Activated T-helper 1 cell treated with anti-CD3 and anti-CD28 coated beads, Interleukin-12 subunit alpha, Interleukin-12 subunit beta, Interleukin-2, Interleukin-4 antibody, amounts not matched to agents 30 ng/mL and 10 ng/mL and 1 ng/mL, durations not matched to agents 14 hours and 24 hours and 36 hours (primary cell): ENCODE results near the gene FKBP14. TPM values are rescaled to one million over a fixed set of nuclear protein-coding genes. Genes with fewer than 3 reads are reported as not detected.

Experiments used
- DNase-seq: peaks from one replicate; pipeline ENCODE4 v3.0.0; 2021; ENCODE audit warnings: low spot score
- H3K27ac Mint-ChIP-seq: one replicate; pipeline ENCODE4 v1.8.0; 2021; ENCODE audit warnings: mild to moderate bottlenecking, mixed read lengths
- H3K27me3 Mint-ChIP-seq: one replicate; pipeline ENCODE4 v1.8.0; 2022; ENCODE audit warnings: mild to moderate bottlenecking, moderate library complexity, mixed read lengths; ENCODE audit not compliant: insufficient read depth
- H3K36me3 Mint-ChIP-seq: one replicate; pipeline ENCODE4 v1.8.0; 2021; ENCODE audit warnings: low read depth, mixed read lengths
- H3K4me1 Mint-ChIP-seq: one replicate; pipeline ENCODE4 v1.8.0; 2021; ENCODE audit warnings: low read depth, mixed read lengths
- H3K4me3 Mint-ChIP-seq: one replicate; pipeline ENCODE4 v1.8.0; 2021; ENCODE audit warnings: mild to moderate bottlenecking, moderate library complexity, mixed read lengths
- H3K9me3 Mint-ChIP-seq: one replicate; pipeline ENCODE4 v1.8.0; 2021; ENCODE audit warnings: mixed read lengths
- intact Hi-C: fragments of 100-400 bp; cut with micrococcal nuclease; formaldehyde crosslinking; loops from one replicate; pipeline ENCODE4 v1.15.1; 2024
- total RNA-seq: library from RNA; stranded (reverse); gene quantifications from 2 replicates; pipeline ENCODE4 v1.2.3, GENCODE V29; 2022

The FKBP14 gene
- total RNA-seq, 1 donor from 2014 or later = 10.6 TPM

DNA sequence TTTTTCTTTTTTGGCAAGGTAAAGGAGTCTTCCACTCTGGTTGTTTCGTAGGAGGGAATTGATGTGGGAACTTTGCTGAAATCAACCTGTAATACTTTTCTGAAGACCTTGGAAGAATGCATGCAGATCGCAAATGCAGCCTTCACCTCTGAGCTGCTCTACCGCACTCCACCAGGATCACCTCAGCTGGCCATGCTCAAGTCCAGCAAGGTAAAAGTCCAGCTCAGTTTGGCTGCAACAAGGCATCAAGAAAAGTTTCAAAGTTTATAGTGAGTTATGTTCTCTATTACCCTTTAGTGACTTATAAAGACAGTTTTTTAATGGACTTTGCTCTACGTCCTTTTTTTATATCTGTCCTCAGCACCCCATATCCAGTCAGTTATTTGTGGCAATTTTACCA, 22.7 kb upstream of the FKBP14 start:
- Mint-ChIP-seq H3K9me3 (no peaks in the 10 kb centered on the region), H3K27ac (no peak overlapping the region), H3K4me1 (no peaks in the 10 kb centered on the region), H3K4me3 (no peak overlapping the region), H3K27me3 (no peaks in the 10 kb centered on the region), H3K36me3 (peaks cover 28% of the 10 kb centered on the region)
- intact Hi-C loops = no loop called here
- DNase-seq = no peak

DNA sequence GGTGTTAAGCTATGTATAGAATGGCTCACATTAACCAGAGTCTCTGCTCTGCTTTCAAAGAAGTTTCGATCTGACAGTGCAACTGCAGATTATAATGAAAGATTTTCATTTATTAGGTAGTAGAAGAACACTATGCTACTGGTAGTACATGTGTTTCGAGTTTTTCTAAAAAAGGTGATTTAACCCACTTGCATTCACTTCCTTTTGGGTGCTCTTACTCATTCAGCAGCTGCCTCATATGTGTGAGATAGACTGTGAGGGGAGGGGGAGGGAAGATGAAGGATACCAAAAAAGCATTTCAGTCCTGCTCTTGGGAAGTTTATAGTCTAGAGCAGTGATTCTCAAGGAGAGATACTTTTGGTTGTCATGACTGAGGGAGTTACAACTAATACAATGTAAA, 22.1 kb upstream of the FKBP14 start:
- Mint-ChIP-seq H3K27ac (no peak overlapping the region), H3K36me3 (peaks cover 28% of the 10 kb centered on the region)
- DNase-seq = no peak

DNA sequence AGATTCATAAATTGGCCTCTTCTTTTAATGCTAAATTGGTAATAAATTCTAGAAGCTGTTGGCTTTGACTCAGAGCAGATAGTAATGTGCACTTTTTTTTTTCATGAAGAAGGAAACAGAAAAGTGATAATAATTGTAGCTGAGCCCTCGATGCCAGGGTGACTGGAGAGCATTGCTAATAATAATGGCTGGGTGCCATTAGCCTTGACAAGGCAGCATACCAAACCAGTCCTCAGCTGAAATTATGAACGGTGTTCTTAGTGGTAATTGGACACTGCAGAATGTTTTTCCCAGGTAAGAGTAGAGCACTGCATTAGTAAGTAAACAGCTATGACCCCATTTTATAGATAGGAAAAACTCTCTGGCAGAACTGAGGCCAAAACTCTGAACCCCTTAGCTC, 20.6 kb upstream of the FKBP14 start:
- intact Hi-C loops = no loop called here
- H3K27me3 Mint-ChIP-seq = no peaks in the 10 kb centered on the region
- peaks cover 21% of the 10 kb centered on the region for H3K36me3 Mint-ChIP-seq
- no peak overlapping the region for H3K27ac Mint-ChIP-seq
- H3K4me3 Mint-ChIP-seq = no peak overlapping the region
- no peaks in the 10 kb centered on the region for H3K9me3 Mint-ChIP-seq
- no peaks in the 10 kb centered on the region for H3K4me1 Mint-ChIP-seq
- no peak for DNase-seq

More for the DNA sequence above, 22.1 kb upstream of the FKBP14 start:
- H3K4me1 Mint-ChIP-seq = no peaks in the 10 kb centered on the region
- no peak overlapping the region for H3K4me3 Mint-ChIP-seq
- H3K9me3 Mint-ChIP-seq = no peaks in the 10 kb centered on the region
- H3K27me3 Mint-ChIP-seq = no peaks in the 10 kb centered on the region
- intact Hi-C loops = no loop called here

DNA sequence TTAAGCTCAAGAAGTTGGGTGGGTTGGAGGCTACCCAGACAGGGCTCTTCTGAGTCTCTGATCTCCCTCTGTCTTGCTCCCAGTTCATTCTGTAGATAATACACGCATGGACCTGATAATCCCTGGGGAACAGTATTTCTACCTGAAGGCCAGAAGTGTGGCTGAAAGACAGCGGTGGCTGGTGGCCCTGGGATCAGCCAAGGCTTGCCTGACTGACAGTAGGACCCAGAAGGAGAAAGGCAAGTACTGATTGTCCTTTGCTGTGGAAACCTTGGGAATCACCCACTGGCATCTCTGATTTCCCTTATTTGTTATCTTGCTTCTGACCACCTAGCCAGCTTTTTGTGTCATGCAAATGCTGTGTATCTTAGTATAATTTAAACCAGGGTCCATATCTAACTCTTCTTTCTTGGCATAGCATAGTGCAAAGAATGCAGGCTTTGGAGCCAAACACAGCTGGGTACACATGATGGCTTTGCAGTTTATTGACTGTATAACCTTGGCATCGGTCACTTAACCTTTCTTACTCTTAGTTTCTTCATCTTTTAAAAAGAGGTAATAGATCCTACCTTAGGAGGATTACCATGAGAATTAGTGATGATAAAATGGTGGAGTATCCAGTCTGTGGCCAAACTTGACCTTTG, 19.7 kb upstream of the FKBP14 start:
- DNase-seq = no peak
- H3K9me3 Mint-ChIP-seq = no peaks in the 10 kb centered on the region
- H3K27me3 Mint-ChIP-seq = no peaks in the 10 kb centered on the region
- intact Hi-C loops = no loop called here
- peaks cover 21% of the 10 kb centered on the region for H3K36me3 Mint-ChIP-seq
- H3K4me3 Mint-ChIP-seq = no peak overlapping the region
- H3K27ac Mint-ChIP-seq = no peak overlapping the region
- H3K4me1 Mint-ChIP-seq = no peaks in the 10 kb centered on the region

DNA sequence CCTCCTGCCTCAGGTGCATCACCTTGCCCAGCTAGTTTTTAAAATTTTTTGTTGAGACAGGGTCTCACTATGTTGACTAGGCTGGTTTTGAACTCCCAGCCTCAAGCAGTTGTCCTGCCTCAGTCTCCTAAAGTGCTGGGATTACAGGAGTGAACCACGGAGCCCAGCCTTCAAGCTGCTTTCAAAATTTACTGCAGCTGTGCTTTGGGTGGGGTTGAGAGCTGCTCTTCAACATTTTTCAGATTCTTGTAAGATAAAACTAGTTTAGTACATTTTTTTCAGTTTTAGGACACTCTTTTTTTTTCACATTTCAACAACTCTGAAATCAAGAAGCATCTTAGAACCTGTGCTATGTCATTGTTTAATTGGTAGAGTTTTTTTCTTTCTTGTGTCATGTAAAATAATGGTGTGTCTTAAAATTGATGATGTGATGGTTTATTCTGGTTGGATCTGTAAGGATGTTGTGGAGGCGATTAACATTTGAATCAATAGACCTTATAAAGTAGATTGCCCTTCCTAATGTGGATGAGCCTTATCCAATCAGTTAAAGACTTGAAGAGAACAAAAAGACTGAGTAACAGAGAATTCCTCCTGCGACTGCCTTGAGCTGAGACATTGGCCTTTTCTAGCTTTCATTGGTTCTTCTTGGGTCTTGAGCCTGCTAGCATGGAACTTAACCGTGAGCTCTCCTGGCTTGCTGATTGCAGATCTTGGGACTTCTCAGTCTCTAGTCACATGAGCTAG, 15.2 kb upstream of the FKBP14 start:
- peaks cover 6% of the 10 kb centered on the region for H3K36me3 Mint-ChIP-seq
- intact Hi-C loops = no loop called here
- no peak overlapping the region for H3K27ac Mint-ChIP-seq
- H3K4me3 Mint-ChIP-seq = no peak overlapping the region
- H3K4me1 Mint-ChIP-seq = peaks cover 9% of the 10 kb centered on the region
- DNase-seq = no peak
- no peaks in the 10 kb centered on the region for H3K27me3 Mint-ChIP-seq
- H3K9me3 Mint-ChIP-seq = no peaks in the 10 kb centered on the region

DNA sequence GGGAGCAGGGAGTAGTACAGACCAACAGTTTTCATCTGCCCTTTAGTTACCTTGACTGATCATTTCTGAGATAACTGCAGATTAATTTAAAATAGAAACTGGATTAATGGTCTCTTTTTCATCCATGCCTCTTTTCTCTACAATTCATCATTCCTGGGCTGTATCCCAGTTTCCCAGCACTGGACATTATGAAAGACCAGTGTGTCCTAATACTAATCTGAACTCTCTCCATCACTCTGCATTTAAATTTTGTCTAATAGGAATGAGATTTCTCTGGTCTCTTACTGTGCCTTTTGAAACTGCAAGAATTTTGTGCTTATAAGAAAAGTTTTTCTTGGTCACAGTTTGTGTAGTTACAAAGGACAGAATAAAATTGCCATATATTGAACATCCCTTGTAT, 14.4 kb upstream of the FKBP14 start:
- no peak overlapping the region for H3K4me3 Mint-ChIP-seq
- no peaks in the 10 kb centered on the region for H3K36me3 Mint-ChIP-seq
- intact Hi-C loops = no loop called here
- no peaks in the 10 kb centered on the region for H3K9me3 Mint-ChIP-seq
- H3K27ac Mint-ChIP-seq = no peak overlapping the region
- no peak for DNase-seq
- H3K27me3 Mint-ChIP-seq = no peaks in the 10 kb centered on the region
- H3K4me1 Mint-ChIP-seq = peaks cover 9% of the 10 kb centered on the region

DNA sequence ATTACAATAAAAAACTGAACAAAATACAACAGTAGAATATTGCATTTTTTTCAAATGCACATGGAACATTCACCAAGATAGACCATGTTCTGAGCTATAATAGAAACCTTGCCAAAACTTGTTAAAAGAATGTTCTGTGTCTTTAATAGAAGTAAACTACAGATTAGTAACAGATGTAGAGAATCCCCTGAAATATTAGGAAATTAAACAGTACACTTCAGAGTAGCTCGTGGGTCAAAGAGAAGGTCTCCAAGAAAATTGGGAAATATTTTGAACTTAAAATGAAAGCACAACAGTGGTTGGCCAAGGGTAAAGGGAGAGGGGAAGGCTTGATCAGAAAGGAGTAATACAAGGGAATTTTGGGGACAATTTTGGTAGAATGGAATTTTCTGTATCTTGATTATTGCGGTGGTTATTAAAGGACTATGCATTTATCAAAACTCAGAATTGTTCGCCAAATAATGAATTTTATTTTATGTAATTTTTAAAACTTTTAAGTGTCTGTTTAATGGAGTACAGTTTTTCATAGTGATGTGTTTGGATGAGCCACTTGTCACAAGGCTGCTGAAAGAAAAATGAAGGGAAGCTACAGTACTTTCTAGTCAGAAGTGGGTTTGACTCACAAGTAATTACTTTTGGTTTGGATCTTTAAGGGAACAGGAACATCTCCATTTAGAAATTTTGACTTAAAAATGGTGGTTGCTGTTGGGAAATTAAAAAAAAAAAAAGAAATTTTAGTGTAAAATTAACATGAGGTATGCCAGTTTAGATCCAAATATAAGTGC, 11.9 kb upstream of the FKBP14 start:
- intact Hi-C loops = no loop called here

DNA sequence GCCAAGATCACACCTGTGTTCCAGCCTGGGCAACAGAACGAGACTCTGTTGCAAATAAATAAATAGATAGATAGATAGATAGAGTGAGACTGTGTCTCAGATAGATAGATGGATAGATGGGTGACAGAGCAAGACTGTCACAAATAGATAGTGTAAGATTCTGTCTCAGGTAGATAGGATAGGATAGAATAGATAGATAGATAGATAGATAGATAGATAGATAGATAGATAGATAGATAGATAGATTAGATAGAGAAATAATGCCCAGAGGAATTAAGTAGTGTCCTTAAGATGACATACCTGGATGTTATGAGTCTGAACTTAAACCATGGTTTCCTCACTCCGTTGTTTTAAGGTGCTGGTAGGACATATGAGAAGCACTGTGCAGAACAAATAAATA, 9.7 kb upstream of the FKBP14 start:
- Mint-ChIP-seq H3K9me3 (no peaks in the 10 kb centered on the region), H3K27ac (no peak overlapping the region), H3K36me3 (peaks cover 1% of the 10 kb centered on the region), H3K4me3 (no peak overlapping the region), H3K27me3 (no peaks in the 10 kb centered on the region), H3K4me1 (peaks cover 9% of the 10 kb centered on the region)
- DNase-seq = no peak
- intact Hi-C loops = no loop called here

More for the DNA sequence above, 11.9 kb upstream of the FKBP14 start:
- Mint-ChIP-seq H3K4me1 (peaks cover 9% of the 10 kb centered on the region), H3K27ac (no peak overlapping the region), H3K9me3 (no peaks in the 10 kb centered on the region), H3K36me3 (peaks cover 1% of the 10 kb centered on the region), H3K27me3 (no peaks in the 10 kb centered on the region), H3K4me3 (no peak overlapping the region)
- DNase-seq = no peak

DNA sequence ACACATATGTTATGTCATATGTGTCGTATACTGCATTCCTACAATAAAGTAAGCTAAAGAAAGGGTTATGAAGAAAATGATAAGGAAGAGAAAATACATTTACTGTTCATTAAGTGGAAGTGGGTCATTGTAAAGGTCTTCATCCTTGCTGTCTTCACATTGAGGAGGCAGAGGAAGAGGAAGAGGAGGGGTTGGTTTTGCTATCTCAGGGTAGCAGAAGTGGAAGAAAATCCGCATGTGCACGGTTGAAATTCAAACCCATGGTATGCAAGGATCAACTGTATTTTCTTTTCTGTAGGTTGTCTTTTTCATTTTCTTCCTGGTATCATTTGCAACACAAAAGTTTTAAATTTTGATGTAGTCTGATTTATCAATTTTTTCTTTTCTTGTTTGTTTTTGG, 8.0 kb upstream of the FKBP14 start:
- intact Hi-C loops = no loop called here
- DNase-seq = no peak
- Mint-ChIP-seq H3K9me3 (no peaks in the 10 kb centered on the region), H3K27me3 (no peaks in the 10 kb centered on the region), H3K4me3 (no peak overlapping the region), H3K36me3 (peaks cover 1% of the 10 kb centered on the region), H3K4me1 (peaks cover under 1% of the 10 kb centered on the region), H3K27ac (no peak overlapping the region)

DNA sequence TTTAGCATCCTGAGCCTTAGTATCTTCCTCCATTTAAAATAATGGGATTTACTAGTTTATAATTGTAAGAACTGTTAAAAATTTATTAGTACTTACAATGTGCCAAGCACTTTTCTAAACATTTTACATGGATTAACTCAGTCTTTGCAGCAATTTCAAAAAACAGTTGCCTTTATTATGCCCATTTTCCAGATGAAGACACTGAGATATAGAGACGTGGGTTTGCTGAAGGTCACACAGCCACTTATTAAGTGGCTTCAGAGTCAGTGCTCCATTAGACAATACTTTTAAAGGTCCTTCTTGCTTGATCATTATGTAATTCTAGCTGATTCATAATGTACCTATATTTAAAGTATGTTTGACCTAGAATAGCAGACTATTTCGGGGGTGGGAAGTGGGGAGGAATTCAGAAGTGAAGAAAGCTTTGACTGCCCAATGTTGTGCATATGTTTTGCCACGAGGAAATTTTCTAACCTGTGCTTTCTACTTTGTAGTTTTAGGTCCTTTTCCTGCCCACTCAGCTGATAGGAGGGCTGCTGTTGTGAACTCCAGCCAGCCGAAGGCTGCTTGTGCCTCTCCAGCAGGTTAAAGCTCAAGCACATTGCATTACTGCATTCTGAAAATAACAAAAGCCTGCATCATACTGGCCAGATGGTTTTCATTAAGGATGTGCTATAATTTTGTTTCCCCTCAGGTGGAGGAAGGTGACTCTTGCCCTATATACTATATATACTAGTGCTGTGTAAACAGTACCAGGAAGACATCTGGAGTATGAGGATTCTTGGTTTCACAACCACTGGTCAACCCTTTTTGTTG, 6.0 kb upstream of the FKBP14 start:
- H3K9me3 Mint-ChIP-seq = no peaks in the 10 kb centered on the region
- H3K36me3 Mint-ChIP-seq = peaks cover 1% of the 10 kb centered on the region
- H3K4me1 Mint-ChIP-seq = peaks cover 6% of the 10 kb centered on the region
- intact Hi-C loops = no loop called here
- no peak overlapping the region for H3K4me3 Mint-ChIP-seq
- no peak for DNase-seq
- H3K27me3 Mint-ChIP-seq = no peaks in the 10 kb centered on the region
- no peak overlapping the region for H3K27ac Mint-ChIP-seq

DNA sequence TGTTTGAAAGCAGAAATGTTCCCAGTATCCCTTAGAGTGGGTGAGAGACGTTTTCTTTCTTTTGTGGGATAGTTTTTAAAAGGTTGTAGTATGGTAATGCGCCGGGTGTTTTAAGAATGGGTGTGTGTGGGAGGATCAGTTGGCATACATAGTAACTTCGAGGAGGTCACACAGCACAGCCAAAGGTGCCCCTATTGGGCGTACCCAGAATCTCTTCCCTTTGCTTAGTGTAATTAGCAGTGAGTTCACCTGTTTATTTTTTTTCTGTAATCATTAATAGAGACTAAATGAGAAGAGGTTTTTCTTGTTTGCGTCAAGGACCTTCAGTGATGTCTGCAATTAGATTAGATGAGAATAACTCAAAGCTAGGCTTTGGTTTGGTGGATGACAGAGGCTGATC, 3.2 kb upstream of the FKBP14 start:
- Mint-ChIP-seq H3K9me3 (no peaks in the 10 kb centered on the region), H3K36me3 (peaks cover 3% of the 10 kb centered on the region), H3K27me3 (no peaks in the 10 kb centered on the region), H3K4me3 (no peak overlapping the region), H3K27ac (no peak overlapping the region), H3K4me1 (peaks cover 30% of the 10 kb centered on the region)
- intact Hi-C loops = loop anchor here (2.0 to 5.0 kb wide), 3 partner anchors 41 to 743 kb away; partner anchors contain the start of genes MINDY4 and SCRN1
- DNase-seq = no peak

DNA sequence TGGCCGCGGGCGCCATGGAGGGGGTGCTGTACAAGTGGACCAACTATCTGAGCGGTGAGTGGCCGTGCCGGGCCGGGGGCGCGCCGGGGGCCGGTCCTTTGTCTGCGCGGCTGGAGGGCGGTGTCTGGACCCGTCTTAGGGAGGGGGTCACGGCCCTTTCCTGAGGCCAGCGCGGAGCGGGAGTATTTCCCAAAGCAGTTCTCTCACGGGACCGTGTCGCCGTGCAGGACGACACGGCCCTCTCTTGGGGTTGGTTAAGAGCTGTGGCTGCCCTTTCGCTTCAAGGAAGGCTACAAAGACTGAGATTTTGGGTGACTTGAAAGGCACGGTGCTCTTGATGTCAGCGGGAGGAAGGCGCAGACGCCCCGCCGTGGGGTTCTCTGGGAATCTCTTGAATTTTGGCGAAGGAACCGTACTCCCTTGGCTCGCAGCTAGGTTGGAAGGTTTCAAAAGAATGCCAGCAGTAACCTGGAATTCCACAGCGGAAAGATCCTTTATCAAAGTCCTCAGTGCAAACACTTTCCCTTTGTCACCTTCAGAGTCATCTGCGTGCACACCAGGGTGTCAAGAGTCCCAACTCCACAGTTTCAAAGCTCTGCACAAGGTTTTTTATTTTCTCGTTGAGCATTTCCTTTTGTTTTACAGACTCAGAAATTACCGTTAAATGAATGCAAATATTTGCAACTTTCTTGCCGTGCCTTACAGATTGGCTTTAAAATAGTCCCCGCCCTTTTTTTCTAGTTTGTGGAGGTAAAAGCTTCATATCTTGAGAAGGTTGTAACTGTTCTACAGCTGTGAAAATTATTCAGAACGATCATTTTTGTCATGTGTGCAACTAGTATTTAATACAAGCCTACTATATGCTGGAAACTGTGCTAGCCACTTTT, 2.5 kb upstream of the FKBP14 start:
- Mint-ChIP-seq H3K27me3 (no peaks in the 10 kb centered on the region), H3K4me3 (no peak overlapping the region), H3K27ac (peak overlapping the region; percentile 60), H3K36me3 (peaks cover 3% of the 10 kb centered on the region), H3K9me3 (no peaks in the 10 kb centered on the region), H3K4me1 (peaks cover 32% of the 10 kb centered on the region)
- intact Hi-C loops = loop anchor here (1.0 to 5.0 kb wide), 6 partner anchors 33 to 743 kb away; partner anchors contain the start of genes GGCT, MINDY4 and SCRN1
- no peak for DNase-seq
